NB4 (cell line): ENCODE data around the gene NUDT9.

Experiments
- MYC ChIP-seq: IDR thresholded peaks from 2 replicates; pipeline ENCODE4 v1.6.1; 2011; ENCODE audit warnings: low read depth, low read length
- POLR2A ChIP-seq: IDR thresholded peaks from 2 replicates; pipeline ENCODE4 v1.6.1; 2011; ENCODE audit warnings: mild to moderate bottlenecking; ENCODE audit not compliant: insufficient read length; ENCODE audit errors: extremely low read depth
- TF ChIP-seq, protein P1 (sequence below): IDR thresholded peaks from one replicate; pipeline ENCODE4 v1.5.1; 2012; ENCODE audit warnings: low read depth, low read length
- TF ChIP-seq, protein P2 (sequence below): IDR thresholded peaks from 2 replicates; pipeline ENCODE4 v1.6.1; 2011; ENCODE audit warnings: low read depth, low read length

DNA sequence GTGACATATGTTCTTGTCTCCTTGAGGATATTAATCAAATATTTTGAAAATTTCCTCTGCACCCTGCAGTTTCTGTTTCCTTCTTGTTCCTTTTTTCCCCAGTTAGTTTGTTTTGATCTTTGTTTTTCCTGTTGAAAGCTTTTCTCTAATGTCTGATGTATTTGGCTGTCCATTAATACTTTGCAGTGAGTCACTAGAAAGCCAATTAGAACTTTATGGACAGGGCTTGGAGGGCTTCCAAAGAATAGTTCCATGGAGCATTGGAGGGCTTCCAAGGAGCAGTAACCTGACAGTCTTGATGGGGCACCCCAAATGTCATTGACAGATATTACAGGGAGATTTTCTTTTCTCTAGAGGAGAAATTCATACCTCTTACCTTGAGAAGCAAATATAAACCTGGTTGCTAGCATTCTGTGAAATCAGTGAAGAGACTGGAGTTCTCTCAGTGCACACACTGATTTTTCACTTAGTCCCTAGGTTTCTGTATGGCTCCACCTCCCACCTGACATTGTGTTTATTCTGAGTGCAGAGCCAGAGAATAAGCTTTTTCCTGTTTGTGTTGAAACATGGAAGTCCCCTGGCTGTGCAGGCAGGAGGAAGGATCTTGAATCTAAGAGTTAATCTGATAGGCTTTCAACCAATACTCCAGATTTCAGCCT is 80.3 kb downstream of the NUDT9 start:
- TF ChIP-seq, protein P1, sequence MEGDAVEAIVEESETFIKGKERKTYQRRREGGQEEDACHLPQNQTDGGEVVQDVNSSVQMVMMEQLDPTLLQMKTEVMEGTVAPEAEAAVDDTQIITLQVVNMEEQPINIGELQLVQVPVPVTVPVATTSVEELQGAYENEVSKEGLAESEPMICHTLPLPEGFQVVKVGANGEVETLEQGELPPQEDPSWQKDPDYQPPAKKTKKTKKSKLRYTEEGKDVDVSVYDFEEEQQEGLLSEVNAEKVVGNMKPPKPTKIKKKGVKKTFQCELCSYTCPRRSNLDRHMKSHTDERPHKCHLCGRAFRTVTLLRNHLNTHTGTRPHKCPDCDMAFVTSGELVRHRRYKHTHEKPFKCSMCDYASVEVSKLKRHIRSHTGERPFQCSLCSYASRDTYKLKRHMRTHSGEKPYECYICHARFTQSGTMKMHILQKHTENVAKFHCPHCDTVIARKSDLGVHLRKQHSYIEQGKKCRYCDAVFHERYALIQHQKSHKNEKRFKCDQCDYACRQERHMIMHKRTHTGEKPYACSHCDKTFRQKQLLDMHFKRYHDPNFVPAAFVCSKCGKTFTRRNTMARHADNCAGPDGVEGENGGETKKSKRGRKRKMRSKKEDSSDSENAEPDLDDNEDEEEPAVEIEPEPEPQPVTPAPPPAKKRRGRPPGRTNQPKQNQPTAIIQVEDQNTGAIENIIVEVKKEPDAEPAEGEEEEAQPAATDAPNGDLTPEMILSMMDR, result no peak
- TF ChIP-seq, protein P2, sequence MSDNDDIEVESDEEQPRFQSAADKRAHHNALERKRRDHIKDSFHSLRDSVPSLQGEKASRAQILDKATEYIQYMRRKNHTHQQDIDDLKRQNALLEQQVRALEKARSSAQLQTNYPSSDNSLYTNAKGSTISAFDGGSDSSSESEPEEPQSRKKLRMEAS, result no peak
- no peak for TF ChIP-seq POLR2A
- TF ChIP-seq MYC, result no peak
